ENCODE measurements around the gene CBX6.

CBX6 gene

GRCh38 chr22:38834991-38835390 lies 37.0 kb downstream of the CBX6 start:
- Histone ChIP-seq H4K12ac (ENCODE audit: low read depth, low read length) (no peak overlapping the region), H3K9ac (ENCODE audit: low read length) (no peak overlapping the region), H3K79me1 (ENCODE audit: low read length) (no peaks in the 10 kb centered on the region), H2AK5ac (ENCODE audit: low read length) (no peak overlapping the region), H3K4me2 (ENCODE audit: low read length) (no peak overlapping the region), H3K27ac (ENCODE audit: low read depth, low read length) (no peak overlapping the region), H2AFZ (ENCODE audit: insufficient read depth, low read length, poor library complexity) (no peak overlapping the region), H2BK5ac (ENCODE audit: low read depth, low read length, poor library complexity) (no peak overlapping the region), H2BK120ac (ENCODE audit: insufficient read depth, low read length, poor library complexity) (no peak overlapping the region), H3K4me3 (ENCODE audit: low read depth, low read length) (no peak overlapping the region), H3K23ac (ENCODE audit: low read length) (no peak overlapping the region), H2BK12ac (ENCODE audit: low read length) (no peak overlapping the region), H3K27me3 (ENCODE audit: insufficient read depth, low read length) (no peaks in the 10 kb centered on the region), H4K91ac (ENCODE audit: low read depth, low read length) (no peak overlapping the region), H3K79me2 (ENCODE audit: control insufficient read depth, insufficient read depth, low read length, poor library complexity) (no peaks in the 10 kb centered on the region), H3K9me3 (ENCODE audit: insufficient read depth, low read depth, low read length) (peaks cover 5% of the 10 kb centered on the region), H3K4ac (ENCODE audit: low read depth, low read length) (no peak overlapping the region), H4K8ac (ENCODE audit: low read depth, low read length) (no peak overlapping the region), H3K36me3 (ENCODE audit: control insufficient read depth in 1 of 2, insufficient read depth in 2 of 2, low read length in 2 of 2) (no peaks in the 10 kb centered on the region), H3K18ac (ENCODE audit: low read length) (no peak overlapping the region), H3K14ac (ENCODE audit: low read length) (no peak overlapping the region), H3K4me1 (ENCODE audit: control insufficient read depth in 1 of 2, insufficient read depth in 2 of 2, low read length in 2 of 2) (no peaks in the 10 kb centered on the region)
- WGBS (ENCODE audit: extremely low coverage, insufficient coverage, insufficient read length), result no CpG with 5 or more reads among the region's 5 CpGs
- DNase-seq, result no peak

GRCh38 chr22:38834215-38834953 lies 37.6 kb downstream of the CBX6 start:
- Histone ChIP-seq H2AK5ac (ENCODE audit: low read length) (no peak overlapping the region), H3K36me3 (ENCODE audit: control insufficient read depth in 1 of 2, insufficient read depth in 2 of 2, low read length in 2 of 2) (no peaks in the 10 kb centered on the region), H3K27me3 (ENCODE audit: insufficient read depth, low read length) (no peaks in the 10 kb centered on the region), H3K9ac (ENCODE audit: low read length) (no peak overlapping the region), H3K4me1 (ENCODE audit: control insufficient read depth in 1 of 2, insufficient read depth in 2 of 2, low read length in 2 of 2) (no peaks in the 10 kb centered on the region), H3K79me2 (ENCODE audit: control insufficient read depth, insufficient read depth, low read length, poor library complexity) (no peaks in the 10 kb centered on the region), H3K79me1 (ENCODE audit: low read length) (no peaks in the 10 kb centered on the region), H3K23ac (ENCODE audit: low read length) (no peak overlapping the region), H3K18ac (ENCODE audit: low read length) (no peak overlapping the region), H2BK120ac (ENCODE audit: insufficient read depth, low read length, poor library complexity) (no peak overlapping the region), H3K4me3 (ENCODE audit: low read depth, low read length) (no peak overlapping the region), H4K91ac (ENCODE audit: low read depth, low read length) (no peak overlapping the region), H3K9me3 (ENCODE audit: insufficient read depth, low read depth, low read length) (peaks cover 5% of the 10 kb centered on the region), H3K14ac (ENCODE audit: low read length) (no peak overlapping the region), H2BK5ac (ENCODE audit: low read depth, low read length, poor library complexity) (no peak overlapping the region), H2AFZ (ENCODE audit: insufficient read depth, low read length, poor library complexity) (no peak overlapping the region), H3K27ac (ENCODE audit: low read depth, low read length) (no peak overlapping the region), H4K8ac (ENCODE audit: low read depth, low read length) (no peak overlapping the region), H3K4ac (ENCODE audit: low read depth, low read length) (no peak overlapping the region), H3K4me2 (ENCODE audit: low read length) (no peak overlapping the region), H2BK12ac (ENCODE audit: low read length) (no peak overlapping the region), H4K12ac (ENCODE audit: low read depth, low read length) (no peak overlapping the region)
- DNase-seq, result no peak
- WGBS (ENCODE audit: extremely low coverage, insufficient coverage, insufficient read length), result no CpG with 5 or more reads among the region's 13 CpGs

GRCh38 chr22:38833061-38833460 lies 39.0 kb downstream of the CBX6 start:
- H2AK5ac ChIP-seq (ENCODE audit: low read length), result no peak overlapping the region
- no peak overlapping the region for H4K12ac ChIP-seq (ENCODE audit: low read depth, low read length)
- H3K14ac ChIP-seq (ENCODE audit: low read length), result no peak overlapping the region
- no peak overlapping the region for H4K8ac ChIP-seq (ENCODE audit: low read depth, low read length)
- H3K4me2 ChIP-seq (ENCODE audit: low read length), result no peak overlapping the region
- no peak overlapping the region for H3K9ac ChIP-seq (ENCODE audit: low read length)
- H3K23ac ChIP-seq (ENCODE audit: low read length), result no peak overlapping the region
- H4K91ac ChIP-seq (ENCODE audit: low read depth, low read length), result no peak overlapping the region
- no peak overlapping the region for H2BK120ac ChIP-seq (ENCODE audit: insufficient read depth, low read length, poor library complexity)
- H2AFZ ChIP-seq (ENCODE audit: insufficient read depth, low read length, poor library complexity), result no peak overlapping the region
- H3K79me1 ChIP-seq (ENCODE audit: low read length), result no peaks in the 10 kb centered on the region
- H2BK12ac ChIP-seq (ENCODE audit: low read length), result no peak overlapping the region
- no peak overlapping the region for H3K18ac ChIP-seq (ENCODE audit: low read length)
- no peaks in the 10 kb centered on the region for H3K79me2 ChIP-seq (ENCODE audit: control insufficient read depth, insufficient read depth, low read length, poor library complexity)
- no peaks in the 10 kb centered on the region for H3K4me1 ChIP-seq (ENCODE audit: control insufficient read depth in 1 of 2, insufficient read depth in 2 of 2, low read length in 2 of 2)
- no peaks in the 10 kb centered on the region for H3K36me3 ChIP-seq (ENCODE audit: control insufficient read depth in 1 of 2, insufficient read depth in 2 of 2, low read length in 2 of 2)
- whole genome bisulfite sequencing (ENCODE audit: extremely low coverage, insufficient coverage, insufficient read length), result no CpG with 5 or more reads among the region's 3 CpGs
- H3K9me3 ChIP-seq (ENCODE audit: insufficient read depth, low read depth, low read length), result peaks cover 5% of the 10 kb centered on the region
- H3K4ac ChIP-seq (ENCODE audit: low read depth, low read length), result no peak overlapping the region
- no peak overlapping the region for H3K27ac ChIP-seq (ENCODE audit: low read depth, low read length)
- no peaks in the 10 kb centered on the region for H3K27me3 ChIP-seq (ENCODE audit: insufficient read depth, low read length)
- no peak for DNase-seq
- no peak overlapping the region for H2BK5ac ChIP-seq (ENCODE audit: low read depth, low read length, poor library complexity)
- no peak overlapping the region for H3K4me3 ChIP-seq (ENCODE audit: low read depth, low read length)

- no peak overlapping the region for H3K4ac ChIP-seq (ENCODE audit: low read depth, low read length)
- H3K4me3 ChIP-seq (ENCODE audit: low read depth, low read length), result no peak overlapping the region
- H3K27ac ChIP-seq (ENCODE audit: low read depth, low read length), result no peak overlapping the region
- H3K9me3 ChIP-seq (ENCODE audit: insufficient read depth, low read depth, low read length), result peaks cover 5% of the 10 kb centered on the region
- H3K79me1 ChIP-seq (ENCODE audit: low read length), result no peaks in the 10 kb centered on the region
- WGBS (ENCODE audit: extremely low coverage, insufficient coverage, insufficient read length), result no CpG with 5 or more reads among the region's 30 CpGs
- H3K14ac ChIP-seq (ENCODE audit: low read length), result no peak overlapping the region
- no peak overlapping the region for H2AK5ac ChIP-seq (ENCODE audit: low read length)
- no peak overlapping the region for H2BK120ac ChIP-seq (ENCODE audit: insufficient read depth, low read length, poor library complexity)
- H3K4me2 ChIP-seq (ENCODE audit: low read length), result no peak overlapping the region
- no peak overlapping the region for H4K12ac ChIP-seq (ENCODE audit: low read depth, low read length)
- no peak overlapping the region for H2BK5ac ChIP-seq (ENCODE audit: low read depth, low read length, poor library complexity)
- H2AFZ ChIP-seq (ENCODE audit: insufficient read depth, low read length, poor library complexity), result no peak overlapping the region
- no peak overlapping the region for H3K23ac ChIP-seq (ENCODE audit: low read length)
- no peaks in the 10 kb centered on the region for H3K4me1 ChIP-seq (ENCODE audit: control insufficient read depth in 1 of 2, insufficient read depth in 2 of 2, low read length in 2 of 2)
- H3K36me3 ChIP-seq (ENCODE audit: control insufficient read depth in 1 of 2, insufficient read depth in 2 of 2, low read length in 2 of 2), result no peaks in the 10 kb centered on the region
- H2BK12ac ChIP-seq (ENCODE audit: low read length), result no peak overlapping the region
- no peak for DNase-seq
- no peaks in the 10 kb centered on the region for H3K27me3 ChIP-seq (ENCODE audit: insufficient read depth, low read length)
- no peak overlapping the region for H4K91ac ChIP-seq (ENCODE audit: low read depth, low read length)
- H3K18ac ChIP-seq (ENCODE audit: low read length), result no peak overlapping the region
- H3K9ac ChIP-seq (ENCODE audit: low read length), result no peak overlapping the region
- no peak overlapping the region for H4K8ac ChIP-seq (ENCODE audit: low read depth, low read length)
- H3K79me2 ChIP-seq (ENCODE audit: control insufficient read depth, insufficient read depth, low read length, poor library complexity), result no peaks in the 10 kb centered on the region
Observed at GRCh38 chr22:38832005-38832978, 39.7 kb downstream of the CBX6 start.

Measured in trophoblast cell (in vitro differentiated cells and primary cell).